Esophagus muscularis mucosa (tissue), 3 donors: ENCODE data around the gene DPYSL4.

Experiments
- EP300 ChIP-seq: sonication (generic); formaldehyde crosslinking; IDR thresholded peaks from one replicate; pipeline ENCODE4 v1.6.1; 2017; ENCODE audit warnings: antibody characterized with exemption
- TF ChIP-seq, protein P1 (sequence below), 3 experiments: fragments of 200-600 bp in 2 of 3; fragments of 450-650 bp in 1 of 3; sonication (generic) in 2 of 3; IDR thresholded peaks; one replicate each; pipeline ENCODE4 v1.5.1; 2017 to 2019; ENCODE audit warnings: antibody characterized with exemption in 3 of 3, mild to moderate bottlenecking in 2 of 3, moderate library complexity in 1 of 3

DNA sequence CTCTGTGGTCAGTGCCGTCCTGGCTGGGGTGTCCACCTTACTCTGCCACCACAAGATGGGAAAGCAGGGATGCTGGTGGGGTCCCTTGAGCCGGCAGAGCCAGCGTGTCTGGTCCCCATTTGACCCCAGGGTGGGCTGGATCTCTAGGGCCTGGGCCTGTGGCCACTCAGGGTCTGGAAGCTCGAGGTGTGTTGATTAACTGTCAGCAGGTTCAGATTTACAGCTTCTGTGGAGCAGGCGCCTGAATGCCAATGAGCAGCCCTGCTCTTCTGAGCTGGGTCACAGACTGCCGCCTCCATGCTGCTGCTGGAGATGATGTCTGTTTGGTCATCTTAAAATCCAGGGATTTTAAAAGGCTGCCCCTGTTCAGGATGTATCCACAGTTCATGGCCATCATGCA is 11.3 kb upstream of the DPYSL4 start:
- TF ChIP-seq, protein P1, sequence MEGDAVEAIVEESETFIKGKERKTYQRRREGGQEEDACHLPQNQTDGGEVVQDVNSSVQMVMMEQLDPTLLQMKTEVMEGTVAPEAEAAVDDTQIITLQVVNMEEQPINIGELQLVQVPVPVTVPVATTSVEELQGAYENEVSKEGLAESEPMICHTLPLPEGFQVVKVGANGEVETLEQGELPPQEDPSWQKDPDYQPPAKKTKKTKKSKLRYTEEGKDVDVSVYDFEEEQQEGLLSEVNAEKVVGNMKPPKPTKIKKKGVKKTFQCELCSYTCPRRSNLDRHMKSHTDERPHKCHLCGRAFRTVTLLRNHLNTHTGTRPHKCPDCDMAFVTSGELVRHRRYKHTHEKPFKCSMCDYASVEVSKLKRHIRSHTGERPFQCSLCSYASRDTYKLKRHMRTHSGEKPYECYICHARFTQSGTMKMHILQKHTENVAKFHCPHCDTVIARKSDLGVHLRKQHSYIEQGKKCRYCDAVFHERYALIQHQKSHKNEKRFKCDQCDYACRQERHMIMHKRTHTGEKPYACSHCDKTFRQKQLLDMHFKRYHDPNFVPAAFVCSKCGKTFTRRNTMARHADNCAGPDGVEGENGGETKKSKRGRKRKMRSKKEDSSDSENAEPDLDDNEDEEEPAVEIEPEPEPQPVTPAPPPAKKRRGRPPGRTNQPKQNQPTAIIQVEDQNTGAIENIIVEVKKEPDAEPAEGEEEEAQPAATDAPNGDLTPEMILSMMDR (IDR thresholded peaks at IDR 0.05) = no peak
- TF ChIP-seq EP300 = no peak
